Midbrain (tissue), 1 donor: ENCODE results near the gene KRT78.
"Not testable (repeated sequence)": the region's sequence is repeated elsewhere in the genome, so short reads cannot be mapped to it uniquely, and the experiment has no call there.

Experiments
- DNase-seq: peaks from one replicate; lab custom pipeline; 2025; lab: John Stamatoyannopoulos, UW

The KRT78 gene

GRCh38 chr12:52796429-52796794 is 52.4 kb downstream of the KRT78 start:
- no peak for DNase-seq

- no peak for DNase-seq
Observed at GRCh38 chr12:52795694-52796428, 52.9 kb downstream of the KRT78 start, which contains the start of gene KRT3. Gene KRT3 (minus strand): TSS chr12:52796117. CDS start chr12:52796042, 75 bp downstream.

- DNase-seq: not testable (repeated sequence)
Observed at GRCh38 chr12:52795332-52795674, 53.5 kb downstream of the KRT78 start.

- no peak for DNase-seq
Observed at GRCh38 chr12:52794479-52795331, 54.1 kb downstream of the KRT78 start.

GRCh38 chr12:52792185-52793029 is 56.4 kb downstream of the KRT78 start:
- DNase-seq: no peak

GRCh38 chr12:52791271-52792184 is 57.3 kb downstream of the KRT78 start:
- no peak for DNase-seq

- DNase-seq: no peak
Observed at GRCh38 chr12:52790427-52791270, 58.1 kb downstream of the KRT78 start.

GRCh38 chr12:52789637-52790426 is 59.0 kb downstream of the KRT78 start:
- no peak for DNase-seq

- no peak for DNase-seq
Observed at GRCh38 chr12:52788876-52789636, 59.7 kb downstream of the KRT78 start.

GRCh38 chr12:52788192-52788875 is 60.5 kb downstream of the KRT78 start:
- DNase-seq: no peak
